OCI-LY7 (cell line): ENCODE measurements around the gene TPST2.
A peak's percentile ranks its signal among the peaks of the same experiment; 100 is the strongest.

Experiments used
- EZH2phosphoT487 ChIP-seq: fragments of 200-600 bp; sonication (generic); IDR thresholded peaks from 2 replicates; pipeline ENCODE4 v1.6.1; 2018; ENCODE audit warnings: low read depth, borderline replicate concordance, mild to moderate bottlenecking, mixed run types, antibody characterized with exemption, low read length, moderate library complexity, mixed read lengths
- TF ChIP-seq, protein P1 (sequence below): fragments of 200-600 bp; sonication (generic); conservative IDR thresholded peaks from 2 replicates; pipeline ENCODE4 v1.5.1; 2014; ENCODE audit warnings: mild to moderate bottlenecking, antibody characterized with exemption, low read length, moderate library complexity, mixed read lengths

DNA sequence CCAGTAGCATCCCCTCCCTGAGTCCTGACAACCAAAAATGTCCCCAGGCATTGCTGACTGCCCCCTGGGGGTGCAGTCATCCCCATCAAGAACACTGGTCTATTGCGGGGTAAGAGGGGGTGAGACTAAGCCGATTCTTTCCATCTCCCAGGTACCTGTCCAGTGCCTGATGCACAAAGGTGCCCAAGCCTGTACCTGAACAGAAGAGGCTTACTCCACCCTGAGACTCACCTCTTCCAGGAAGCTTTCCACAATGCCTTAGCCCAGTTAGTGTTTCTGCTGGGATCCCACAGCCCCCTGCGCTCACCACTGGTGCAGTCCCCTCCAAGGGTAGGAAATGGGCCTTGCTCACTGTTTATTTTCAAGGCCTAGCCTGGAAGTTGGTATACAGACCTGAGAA, 22.9 kb downstream of the TPST2 start:
- TF ChIP-seq, protein P1, sequence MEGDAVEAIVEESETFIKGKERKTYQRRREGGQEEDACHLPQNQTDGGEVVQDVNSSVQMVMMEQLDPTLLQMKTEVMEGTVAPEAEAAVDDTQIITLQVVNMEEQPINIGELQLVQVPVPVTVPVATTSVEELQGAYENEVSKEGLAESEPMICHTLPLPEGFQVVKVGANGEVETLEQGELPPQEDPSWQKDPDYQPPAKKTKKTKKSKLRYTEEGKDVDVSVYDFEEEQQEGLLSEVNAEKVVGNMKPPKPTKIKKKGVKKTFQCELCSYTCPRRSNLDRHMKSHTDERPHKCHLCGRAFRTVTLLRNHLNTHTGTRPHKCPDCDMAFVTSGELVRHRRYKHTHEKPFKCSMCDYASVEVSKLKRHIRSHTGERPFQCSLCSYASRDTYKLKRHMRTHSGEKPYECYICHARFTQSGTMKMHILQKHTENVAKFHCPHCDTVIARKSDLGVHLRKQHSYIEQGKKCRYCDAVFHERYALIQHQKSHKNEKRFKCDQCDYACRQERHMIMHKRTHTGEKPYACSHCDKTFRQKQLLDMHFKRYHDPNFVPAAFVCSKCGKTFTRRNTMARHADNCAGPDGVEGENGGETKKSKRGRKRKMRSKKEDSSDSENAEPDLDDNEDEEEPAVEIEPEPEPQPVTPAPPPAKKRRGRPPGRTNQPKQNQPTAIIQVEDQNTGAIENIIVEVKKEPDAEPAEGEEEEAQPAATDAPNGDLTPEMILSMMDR: peak; percentile 18; the same call in 1 of the 2 replicates
- no peak for TF ChIP-seq EZH2phosphoT487
